Tracheal epithelial cell (primary cell): ENCODE measurements around the gene CCN2. TPM values are rescaled to one million over a fixed set of nuclear protein-coding genes. Genes with fewer than 3 reads are reported as not detected.

ENCODE experiments used
- total RNA-seq: library from RNA; depleted of rRNA; stranded (reverse); fragments of >200 nt; gene quantifications from 2 replicates; pipeline ENCODE4 v1.2.1, GENCODE V29; 2014

CCN2 gene, protein sequence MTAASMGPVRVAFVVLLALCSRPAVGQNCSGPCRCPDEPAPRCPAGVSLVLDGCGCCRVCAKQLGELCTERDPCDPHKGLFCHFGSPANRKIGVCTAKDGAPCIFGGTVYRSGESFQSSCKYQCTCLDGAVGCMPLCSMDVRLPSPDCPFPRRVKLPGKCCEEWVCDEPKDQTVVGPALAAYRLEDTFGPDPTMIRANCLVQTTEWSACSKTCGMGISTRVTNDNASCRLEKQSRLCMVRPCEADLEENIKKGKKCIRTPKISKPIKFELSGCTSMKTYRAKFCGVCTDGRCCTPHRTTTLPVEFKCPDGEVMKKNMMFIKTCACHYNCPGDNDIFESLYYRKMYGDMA
- 2.1 and 12.5 TPM in 2 replicates for total RNA-seq

DNA sequence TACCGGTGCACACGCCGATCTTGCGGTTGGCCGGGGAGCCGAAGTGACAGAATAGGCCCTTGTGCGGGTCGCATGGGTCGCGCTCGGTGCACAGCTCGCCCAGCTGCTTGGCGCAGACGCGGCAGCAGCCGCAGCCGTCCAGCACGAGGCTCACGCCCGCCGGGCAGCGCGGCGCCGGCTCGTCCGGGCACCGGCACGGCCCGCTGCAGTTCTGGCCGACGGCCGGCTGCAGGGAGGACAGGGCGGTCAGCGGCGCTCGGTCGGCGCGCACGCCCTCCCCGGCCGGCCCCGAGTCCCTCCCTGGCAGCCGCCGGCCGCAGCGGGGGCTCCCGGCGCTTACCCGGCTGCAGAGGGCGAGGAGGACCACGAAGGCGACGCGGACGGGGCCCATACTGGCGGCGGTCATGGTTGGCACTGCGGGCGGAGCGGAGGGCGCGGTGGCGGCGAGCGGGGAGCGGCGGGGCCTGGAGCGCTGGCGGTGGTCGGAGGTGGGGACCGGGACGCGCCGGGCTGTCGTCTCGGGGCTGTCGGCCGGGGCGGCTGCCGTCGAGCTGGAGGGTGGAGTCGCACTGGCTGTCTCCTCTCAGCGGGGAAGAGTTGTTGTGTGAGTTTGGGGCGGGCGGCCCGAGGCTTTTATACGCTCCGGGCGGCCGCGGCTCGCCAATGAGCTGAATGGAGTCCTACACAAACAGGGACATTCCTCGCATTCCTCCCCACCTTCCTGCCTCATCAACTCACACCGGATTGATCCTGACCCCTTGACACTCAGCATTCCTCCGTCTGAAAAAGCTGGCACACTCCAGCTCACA, at the start of gene CCN2:
Gene CCN2, minus strand, starts transcription at position 606 of the 809 bp plus-strand sequence. Its CDS starts 200 bp downstream, at position 406.

Other genes with a start within 250 kb of the CCN2 start
- not detected in 2 replicates for gene OR2A4, start 250.0 kb downstream of the CCN2 start, total RNA-seq
- not detected in 2 replicates for gene CTAGE9, start 240.4 kb downstream of the CCN2 start, total RNA-seq
- under 0.01 and 0.72 TPM in 2 replicates for gene ENPP1, start 143.4 kb downstream of the CCN2 start, total RNA-seq